Spleen (tissue), 7 donors: ENCODE measurements around the gene TRIP4.

Experiments used
- POLR2A ChIP-seq, 3 donors: fragments of 450-650 bp; IDR thresholded peaks; one replicate each; pipeline ENCODE4 v1.5.1; 2017; ENCODE audit warnings: antibody characterized with exemption in 3 of 3, mild to moderate bottlenecking in 1 of 3
- TF ChIP-seq, protein P1 (sequence below), 11 experiments: fragments of 200-600 bp in 7 of 11; fragments of 450-650 bp in 4 of 11; sonication (generic) in 4 of 11; IDR thresholded peaks in 8 of 11; conservative IDR thresholded peaks in 3 of 11; 1 replicate in 7 of 11; 2 replicates in 4 of 11; pipeline versions ENCODE4 v1.4.0 to v1.8.0; 2016 to 2021; ENCODE audit warnings: antibody characterized with exemption in 11 of 11, inconsistent platforms in 4 of 11, mild to moderate bottlenecking in 1 of 11
- donor health status: DM: no; HTN: no; CAD: no; lungs with moderate emphysema.
- donor health status: DM: no; HTN: no; CAD: no.
- donor health status: DM: no; HTN: no; CAD: no.

DNA sequence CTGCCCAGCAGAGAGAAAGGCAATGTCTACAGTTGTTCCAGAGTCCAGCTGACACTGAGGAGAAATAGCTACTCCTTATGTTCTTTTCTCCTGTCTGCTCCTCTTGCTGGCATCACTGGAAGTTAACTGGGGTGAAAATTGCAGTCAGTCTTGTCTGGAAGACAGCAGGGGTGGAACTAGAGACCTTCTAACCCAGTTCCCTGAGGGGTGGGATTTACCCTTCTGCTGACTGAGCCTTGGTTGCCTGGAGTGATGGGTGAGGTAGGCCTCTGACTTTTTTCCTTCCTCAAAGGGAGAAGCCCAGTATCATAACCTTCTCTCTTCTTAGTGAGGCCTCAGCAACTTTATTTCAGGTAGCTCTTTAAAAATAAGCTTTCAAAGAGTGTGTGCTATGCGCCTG, 88.9 kb downstream of the TRIP4 start:
- TF ChIP-seq, protein P1, sequence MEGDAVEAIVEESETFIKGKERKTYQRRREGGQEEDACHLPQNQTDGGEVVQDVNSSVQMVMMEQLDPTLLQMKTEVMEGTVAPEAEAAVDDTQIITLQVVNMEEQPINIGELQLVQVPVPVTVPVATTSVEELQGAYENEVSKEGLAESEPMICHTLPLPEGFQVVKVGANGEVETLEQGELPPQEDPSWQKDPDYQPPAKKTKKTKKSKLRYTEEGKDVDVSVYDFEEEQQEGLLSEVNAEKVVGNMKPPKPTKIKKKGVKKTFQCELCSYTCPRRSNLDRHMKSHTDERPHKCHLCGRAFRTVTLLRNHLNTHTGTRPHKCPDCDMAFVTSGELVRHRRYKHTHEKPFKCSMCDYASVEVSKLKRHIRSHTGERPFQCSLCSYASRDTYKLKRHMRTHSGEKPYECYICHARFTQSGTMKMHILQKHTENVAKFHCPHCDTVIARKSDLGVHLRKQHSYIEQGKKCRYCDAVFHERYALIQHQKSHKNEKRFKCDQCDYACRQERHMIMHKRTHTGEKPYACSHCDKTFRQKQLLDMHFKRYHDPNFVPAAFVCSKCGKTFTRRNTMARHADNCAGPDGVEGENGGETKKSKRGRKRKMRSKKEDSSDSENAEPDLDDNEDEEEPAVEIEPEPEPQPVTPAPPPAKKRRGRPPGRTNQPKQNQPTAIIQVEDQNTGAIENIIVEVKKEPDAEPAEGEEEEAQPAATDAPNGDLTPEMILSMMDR (IDR thresholded peaks at IDR 0.05 in 8 of 11, conservative IDR thresholded peaks at IDR 0.05 in 3 of 11), result no peak
- TF ChIP-seq POLR2A (IDR thresholded peaks at IDR 0.05), result no peak
